AG08396 (cell line): ENCODE results near the gene SOBP.

Experiments used
- DNase-seq: peaks from one replicate; pipeline ENCODE4 v3.0.0; 2012; ENCODE audit warnings: low spot score, mixed read lengths

Gene SOBP

GRCh38 chr6:107523794-107524193 is 33.9 kb downstream of the SOBP start:
- no peak for DNase-seq

- DNase-seq: no peak
Measured at GRCh38 chr6:107524626-107525025, 34.7 kb downstream of the SOBP start.

- no peak for DNase-seq
Measured at GRCh38 chr6:107531868-107532267, 42.0 kb downstream of the SOBP start.

GRCh38 chr6:107532706-107533105 is 42.8 kb downstream of the SOBP start:
- DNase-seq: no peak

- DNase-seq: no peak
Measured at GRCh38 chr6:107533415-107534059, 43.6 kb downstream of the SOBP start.

- DNase-seq: no peak
Measured at GRCh38 chr6:107534571-107535141, 44.7 kb downstream of the SOBP start.

GRCh38 chr6:107535626-107536025 is 45.7 kb downstream of the SOBP start:
- no peak for DNase-seq

GRCh38 chr6:107536180-107536961 is 46.5 kb downstream of the SOBP start:
- DNase-seq: no peak

GRCh38 chr6:107537559-107537958 is 47.6 kb downstream of the SOBP start:
- DNase-seq: no peak

- no peak for DNase-seq
Measured at GRCh38 chr6:107538856-107539387, 49.0 kb downstream of the SOBP start.

GRCh38 chr6:107539409-107539808 is 49.5 kb downstream of the SOBP start:
- no peak for DNase-seq

- DNase-seq: no peak
Measured at GRCh38 chr6:107539849-107540464, 50.0 kb downstream of the SOBP start.

- no peak for DNase-seq
Measured at GRCh38 chr6:107540465-107540857, 50.5 kb downstream of the SOBP start.

- DNase-seq: no peak
Measured at GRCh38 chr6:107542192-107542668, 52.3 kb downstream of the SOBP start.

- DNase-seq: no peak
Measured at GRCh38 chr6:107543088-107543487, 53.2 kb downstream of the SOBP start.

- DNase-seq: no peak
Measured at GRCh38 chr6:107543567-107543966, 53.6 kb downstream of the SOBP start.

- no peak for DNase-seq
Measured at GRCh38 chr6:107545763-107546162, 55.8 kb downstream of the SOBP start.

GRCh38 chr6:107546691-107547450 is 57.0 kb downstream of the SOBP start:
- no peak for DNase-seq

- DNase-seq: no peak
Measured at GRCh38 chr6:107547451-107547840, 57.5 kb downstream of the SOBP start.

GRCh38 chr6:107550241-107550840 is 60.4 kb downstream of the SOBP start:
- no peak for DNase-seq

- DNase-seq: no peak
Measured at GRCh38 chr6:107550906-107551305, 61.0 kb downstream of the SOBP start.
